ENCODE measurements around the gene CREBL2. TPM values are rescaled to one million over a fixed set of nuclear protein-coding genes. Genes with fewer than 3 reads are reported as not detected.
"Not testable (repeated sequence)": the region's sequence is repeated elsewhere in the genome, so short reads cannot be mapped to it uniquely, and the experiment has no call there.

Gene CREBL2
- total RNA-seq, 3 donors from 2014 or later (not counting 1 experiment from before 2014, with no cell fraction given): 9.0 to 13.1 (median 10.7) TPM

- no peak overlapping the region for H3K27ac ChIP-seq (ENCODE audit: low read length)
- no peak overlapping the region for H3K4me3 ChIP-seq (ENCODE audit: low read length)
- TF ChIP-seq, protein P1, sequence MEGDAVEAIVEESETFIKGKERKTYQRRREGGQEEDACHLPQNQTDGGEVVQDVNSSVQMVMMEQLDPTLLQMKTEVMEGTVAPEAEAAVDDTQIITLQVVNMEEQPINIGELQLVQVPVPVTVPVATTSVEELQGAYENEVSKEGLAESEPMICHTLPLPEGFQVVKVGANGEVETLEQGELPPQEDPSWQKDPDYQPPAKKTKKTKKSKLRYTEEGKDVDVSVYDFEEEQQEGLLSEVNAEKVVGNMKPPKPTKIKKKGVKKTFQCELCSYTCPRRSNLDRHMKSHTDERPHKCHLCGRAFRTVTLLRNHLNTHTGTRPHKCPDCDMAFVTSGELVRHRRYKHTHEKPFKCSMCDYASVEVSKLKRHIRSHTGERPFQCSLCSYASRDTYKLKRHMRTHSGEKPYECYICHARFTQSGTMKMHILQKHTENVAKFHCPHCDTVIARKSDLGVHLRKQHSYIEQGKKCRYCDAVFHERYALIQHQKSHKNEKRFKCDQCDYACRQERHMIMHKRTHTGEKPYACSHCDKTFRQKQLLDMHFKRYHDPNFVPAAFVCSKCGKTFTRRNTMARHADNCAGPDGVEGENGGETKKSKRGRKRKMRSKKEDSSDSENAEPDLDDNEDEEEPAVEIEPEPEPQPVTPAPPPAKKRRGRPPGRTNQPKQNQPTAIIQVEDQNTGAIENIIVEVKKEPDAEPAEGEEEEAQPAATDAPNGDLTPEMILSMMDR (IDR thresholded peaks at IDR 0.05): no peak
- no peaks in the 10 kb centered on the region for H3K4me1 Mint-ChIP-seq
- H3K9me3 ChIP-seq (ENCODE audit: control insufficient read depth, insufficient read depth, low read length): no peaks in the 10 kb centered on the region
- no peak overlapping the region for H3K27ac Mint-ChIP-seq
- DNase-seq (no peak), ATAC-seq (no peak)
- H3K4me1 ChIP-seq (ENCODE audit: control insufficient read depth, insufficient read depth, low read length): no peaks in the 10 kb centered on the region
- H3K36me3 Mint-ChIP-seq: peaks cover 40% of the 10 kb centered on the region
- intact Hi-C loops (cut with micrococcal nuclease): no loop called here
- no peak overlapping the region for H3K4me3 Mint-ChIP-seq
- no peaks in the 10 kb centered on the region for H3K27me3 ChIP-seq (ENCODE audit: control insufficient read depth, insufficient read depth, low read length)
- peaks cover 4 to 5% of the 10 kb centered on the region in 2 donors for H3K9me3 Mint-ChIP-seq
- WGBS (ENCODE audit: insufficient coverage): 92% methylated on average over 2 of the region's 2 CpGs
- peaks cover 47% of the 10 kb centered on the region for H3K36me3 ChIP-seq (ENCODE audit: control insufficient read depth, insufficient read depth, low read length)
- no peaks in the 10 kb centered on the region for H3K27me3 Mint-ChIP-seq (ENCODE audit: low read depth in 2 of 2)
Measured at GRCh38 chr12:12641650-12642049, 30.0 kb downstream of the CREBL2 start.

GRCh38 chr12:12642916-12643315 lies 31.2 kb downstream of the CREBL2 start:
- H3K9me3 ChIP-seq (ENCODE audit: control insufficient read depth, insufficient read depth, low read length): peaks cover 3% of the 10 kb centered on the region
- H3K36me3 ChIP-seq (ENCODE audit: control insufficient read depth, insufficient read depth, low read length): peaks cover 35% of the 10 kb centered on the region
- no peak for ATAC-seq
- no peak overlapping the region for H3K27ac ChIP-seq (ENCODE audit: low read length)
- WGBS (ENCODE audit: insufficient coverage): 92% methylated on average over 3 of the region's 3 CpGs
- H3K4me1 Mint-ChIP-seq: no peaks in the 10 kb centered on the region
- H3K27me3 ChIP-seq (ENCODE audit: control insufficient read depth, insufficient read depth, low read length): no peaks in the 10 kb centered on the region
- TF ChIP-seq, protein P1 (IDR thresholded peaks at IDR 0.05): no peak
- no peaks in the 10 kb centered on the region for H3K27me3 Mint-ChIP-seq (ENCODE audit: low read depth in 2 of 2)
- H3K4me1 ChIP-seq (ENCODE audit: control insufficient read depth, insufficient read depth, low read length): no peaks in the 10 kb centered on the region
- H3K27ac Mint-ChIP-seq: peak overlapping the region in 1 of 2 donors; percentile 8
- peaks cover 32% of the 10 kb centered on the region for H3K36me3 Mint-ChIP-seq
- H3K9me3 Mint-ChIP-seq: peaks cover 4 to 5% of the 10 kb centered on the region in 2 donors
- no peak overlapping the region for H3K4me3 Mint-ChIP-seq
- intact Hi-C loops (cut with micrococcal nuclease): no loop called here
- DNase-seq: no peak
- no peak overlapping the region for H3K4me3 ChIP-seq (ENCODE audit: low read length)

DNA sequence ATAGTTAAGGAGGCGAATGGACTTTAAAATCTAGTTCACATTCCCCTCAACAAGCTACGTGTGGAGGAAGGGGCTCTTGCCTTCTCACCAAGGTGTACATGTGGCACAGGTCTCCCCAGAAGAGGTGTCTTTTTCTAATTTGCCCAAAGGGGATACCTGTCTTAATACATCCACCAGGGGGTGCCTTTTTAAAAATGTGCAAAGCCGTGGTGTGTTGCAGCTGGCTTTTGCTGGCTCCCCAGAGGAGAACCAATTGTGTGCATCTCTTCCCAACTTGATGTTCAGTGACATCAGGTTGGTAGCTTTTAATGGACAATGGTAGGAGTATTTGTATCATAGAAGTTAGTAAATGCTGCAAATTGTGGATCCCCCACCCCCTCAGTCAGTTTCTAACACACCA lies 33.8 kb downstream of the CREBL2 start:
- H3K9me3 Mint-ChIP-seq: peaks cover 6 to 13% of the 10 kb centered on the region in 2 donors
- peaks cover 18% of the 10 kb centered on the region for H3K36me3 ChIP-seq (ENCODE audit: control insufficient read depth, insufficient read depth, low read length)
- peaks cover 31% of the 10 kb centered on the region for H3K36me3 Mint-ChIP-seq
- no peaks in the 10 kb centered on the region for H3K27me3 Mint-ChIP-seq (ENCODE audit: low read depth in 2 of 2)
- ATAC-seq (peak; percentile 67 to 83 (median 80)), DNase-seq (peak in 1 of 2 donors; percentile 80)
- no peak overlapping the region for H3K4me3 Mint-ChIP-seq
- intact Hi-C loops (cut with micrococcal nuclease): loop anchor here (1.0 kb wide), 2 partner anchors 59 to 92 kb away; no protein-coding TSS in a partner anchor
- peak overlapping the region in 1 of 2 donors; percentile 44 for H3K27ac Mint-ChIP-seq
- no peak overlapping the region for H3K4me3 ChIP-seq (ENCODE audit: low read length)
- TF ChIP-seq, protein P1 (IDR thresholded peaks at IDR 0.05): peak; percentile 67
- WGBS (ENCODE audit: insufficient coverage): 55% methylated on average over 2 of the region's 3 CpGs
- no peaks in the 10 kb centered on the region for H3K27me3 ChIP-seq (ENCODE audit: control insufficient read depth, insufficient read depth, low read length)
- no peaks in the 10 kb centered on the region for H3K4me1 Mint-ChIP-seq
- H3K4me1 ChIP-seq (ENCODE audit: control insufficient read depth, insufficient read depth, low read length): no peaks in the 10 kb centered on the region
- H3K9me3 ChIP-seq (ENCODE audit: control insufficient read depth, insufficient read depth, low read length): peaks cover 19% of the 10 kb centered on the region
- no peak overlapping the region for H3K27ac ChIP-seq (ENCODE audit: low read length)

- H3K4me1 Mint-ChIP-seq; H3K4me3 Mint-ChIP-seq; H3K27ac ChIP-seq (ENCODE audit: low read length); ATAC-seq; H3K4me3 ChIP-seq (ENCODE audit: low read length); H3K27me3 Mint-ChIP-seq (ENCODE audit: low read depth in 2 of 2); H3K4me1 ChIP-seq (ENCODE audit: control insufficient read depth, insufficient read depth, low read length); H3K27me3 ChIP-seq (ENCODE audit: control insufficient read depth, insufficient read depth, low read length); DNase-seq: not testable (repeated sequence)
- intact Hi-C loops (cut with micrococcal nuclease): loop anchor here (1.0 kb wide), 2 partner anchors 58 to 91 kb away; no protein-coding TSS in a partner anchor
- peaks cover 19% of the 10 kb centered on the region for H3K9me3 ChIP-seq (ENCODE audit: control insufficient read depth, insufficient read depth, low read length)
- H3K27ac Mint-ChIP-seq: peak overlapping the region in 1 of 2 donors; percentile 44
- WGBS (ENCODE audit: insufficient coverage): 84% methylated on average over 6 of the region's 6 CpGs
- peaks cover 26% of the 10 kb centered on the region for H3K36me3 Mint-ChIP-seq
- peaks cover 6 to 13% of the 10 kb centered on the region in 2 donors for H3K9me3 Mint-ChIP-seq
- peaks cover 18% of the 10 kb centered on the region for H3K36me3 ChIP-seq (ENCODE audit: control insufficient read depth, insufficient read depth, low read length)
Measured at GRCh38 chr12:12645968-12646367, 34.3 kb downstream of the CREBL2 start.

All from natural killer cell (primary cell).